ENCODE data around the gene HADHA.
"Not testable (repeated sequence)": the region's sequence is repeated elsewhere in the genome, so short reads cannot be mapped to it uniquely, and the experiment has no call there.

HADHA gene

DNA sequence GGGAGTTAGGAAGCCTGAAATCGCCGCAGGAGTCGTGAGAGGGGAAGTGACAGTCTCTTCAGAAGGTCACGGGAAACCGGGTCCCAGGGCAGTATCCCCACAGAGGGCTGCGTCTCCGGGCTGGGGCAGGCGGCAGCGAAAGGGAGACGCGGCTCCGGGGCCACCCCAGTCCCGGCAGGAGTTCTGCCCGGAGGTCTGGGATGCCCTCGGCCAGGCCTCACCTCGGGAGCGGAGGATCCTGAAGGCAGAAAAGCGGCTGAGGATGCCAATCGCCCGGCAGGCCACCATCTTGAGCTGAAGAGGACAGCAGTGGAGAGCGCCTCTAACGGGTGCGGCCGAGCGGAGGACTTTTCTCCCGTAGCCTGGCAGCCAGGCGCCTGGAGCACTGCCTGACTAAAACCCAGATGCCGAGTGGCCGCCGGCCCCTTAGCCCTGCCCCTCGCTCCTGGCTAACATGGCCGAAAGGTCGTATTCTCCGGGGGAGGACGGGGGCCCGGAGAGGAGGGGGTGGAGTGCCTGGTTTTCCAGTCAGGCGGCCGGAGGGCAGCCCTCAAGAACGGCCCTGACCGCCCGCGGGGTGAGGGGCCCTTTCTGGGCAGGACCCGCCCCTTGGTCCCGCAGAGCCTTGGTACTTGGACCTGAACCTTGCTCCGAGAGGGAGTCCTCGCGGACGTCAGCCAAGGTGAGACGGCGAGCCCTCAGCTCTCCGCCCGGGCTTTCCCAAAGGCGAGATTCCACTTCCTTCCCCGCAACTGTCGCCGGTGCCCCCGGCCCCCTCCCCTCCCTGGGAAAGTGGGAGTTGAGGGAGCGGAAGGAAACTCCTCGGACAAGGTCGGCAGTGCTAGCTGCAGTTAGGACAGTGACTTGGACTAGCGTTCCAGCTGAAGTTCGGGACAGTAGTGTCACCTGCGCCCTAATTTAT lies at the start of gene HADHA, which contains the start of gene HADHB:
TSS of gene HADHA (minus strand) at position 324 of the 922 bp plus-strand sequence. CDS start at position 288, 36 bp downstream.
TSS of gene HADHB (plus strand) at position 631 of the 922 bp plus-strand sequence. CDS start 9,316 bp downstream, outside the sequence.
- in situ Hi-C loops (cut with MboI; ENCODE audit: low sequenced_read_pairs): no loop called here

DNA sequence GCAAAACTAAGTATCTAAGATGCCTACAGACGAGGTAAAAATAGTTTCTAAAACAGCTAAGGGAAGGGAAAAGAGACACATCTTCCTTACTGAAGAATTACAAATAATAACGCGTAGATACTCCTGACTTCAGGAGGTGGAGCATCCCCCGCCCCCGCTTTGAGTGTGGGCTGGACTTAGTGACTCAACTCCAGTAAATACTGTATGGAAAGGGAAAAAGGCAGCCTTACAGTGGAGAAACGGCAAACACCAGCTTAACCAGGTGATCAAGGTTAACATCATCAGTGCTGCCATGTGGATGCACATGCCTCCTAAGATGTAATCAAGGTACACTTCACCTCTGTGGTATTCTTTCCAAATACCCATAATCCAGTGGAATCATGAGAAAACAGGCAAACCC lies 48.2 kb upstream of the HADHA start:
- in situ Hi-C loops (cut with MboI; ENCODE audit: low sequenced_read_pairs): no loop called here

DNA sequence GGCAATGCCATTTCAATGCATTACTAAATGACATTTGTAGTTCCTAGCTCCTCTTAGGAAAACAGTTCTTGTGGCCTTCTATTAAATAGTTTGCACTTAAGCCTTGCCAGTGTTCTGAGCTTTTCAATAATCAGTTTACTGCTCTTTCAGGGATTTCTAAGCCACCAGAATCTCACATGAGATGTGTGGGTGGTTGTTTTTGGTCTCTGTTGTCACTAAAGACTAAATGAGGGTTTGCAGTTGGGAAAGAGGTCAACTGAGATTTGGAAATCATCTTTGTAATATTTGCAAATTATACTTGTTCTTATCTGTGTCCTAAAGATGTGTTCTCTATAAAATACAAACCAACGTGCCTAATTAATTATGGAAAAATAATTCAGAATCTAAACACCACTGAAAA lies 45.6 kb upstream of the HADHA start:
- in situ Hi-C loops (cut with MboI; ENCODE audit: low sequenced_read_pairs): no loop called here

DNA sequence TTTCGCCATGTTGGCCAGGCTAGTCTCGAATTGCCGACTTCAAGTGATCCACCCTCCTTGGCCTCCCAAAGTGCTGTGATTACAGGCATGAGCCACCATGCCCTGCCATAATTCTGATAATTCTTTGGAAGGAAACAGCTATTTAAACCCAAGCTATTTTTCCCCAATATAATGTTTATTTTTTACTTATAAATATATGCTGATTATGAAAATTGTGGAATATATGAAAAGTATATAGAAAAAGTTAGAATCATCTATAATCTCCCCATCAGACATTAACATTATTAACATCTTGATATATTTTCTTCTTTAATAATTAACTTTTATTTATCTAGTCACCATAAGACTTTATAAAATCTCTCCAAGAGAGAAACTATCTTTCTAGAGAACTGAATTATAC lies 41.5 kb upstream of the HADHA start:
- in situ Hi-C loops (cut with MboI; ENCODE audit: low sequenced_read_pairs): no loop called here

DNA sequence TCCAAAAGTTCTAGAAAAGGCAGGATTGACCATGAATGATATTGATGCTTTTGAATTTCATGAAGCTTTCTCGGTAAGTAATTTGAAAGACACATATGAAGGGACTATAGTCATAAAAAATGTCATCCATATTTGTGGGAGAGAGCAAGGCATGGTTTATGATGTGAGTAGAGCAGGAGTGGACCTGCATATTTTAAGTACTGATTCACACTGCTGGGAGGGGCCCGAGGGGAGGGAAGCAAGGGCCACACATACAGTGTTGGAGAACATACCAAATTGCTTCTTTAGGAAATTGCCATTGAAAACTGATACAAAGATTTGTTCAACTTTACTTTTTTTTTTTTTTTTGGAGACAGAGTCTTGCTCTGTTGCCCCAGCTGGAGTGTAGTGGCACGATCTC lies 39.7 kb upstream of the HADHA start:
- in situ Hi-C loops (cut with MboI; ENCODE audit: low sequenced_read_pairs): no loop called here

DNA sequence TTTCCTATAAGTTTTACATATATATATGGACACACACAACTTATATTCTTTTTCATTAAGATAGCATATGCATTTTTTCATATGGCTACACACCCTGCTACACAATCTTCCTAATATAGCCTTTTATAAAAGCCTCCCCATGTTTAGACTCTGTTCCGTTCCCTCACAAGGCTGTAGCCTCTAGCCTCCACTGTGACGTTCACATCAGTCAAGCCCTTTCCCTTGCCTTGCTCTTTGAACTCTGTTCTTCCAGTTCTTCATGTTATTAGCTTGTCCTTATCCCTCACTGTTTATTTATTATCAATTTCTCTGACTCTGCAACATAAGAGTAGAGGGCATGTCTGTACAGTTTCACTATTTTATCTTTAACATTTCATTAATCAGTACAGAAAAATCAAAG lies 39.2 kb upstream of the HADHA start:
- in situ Hi-C loops (cut with MboI; ENCODE audit: low sequenced_read_pairs): no loop called here

DNA sequence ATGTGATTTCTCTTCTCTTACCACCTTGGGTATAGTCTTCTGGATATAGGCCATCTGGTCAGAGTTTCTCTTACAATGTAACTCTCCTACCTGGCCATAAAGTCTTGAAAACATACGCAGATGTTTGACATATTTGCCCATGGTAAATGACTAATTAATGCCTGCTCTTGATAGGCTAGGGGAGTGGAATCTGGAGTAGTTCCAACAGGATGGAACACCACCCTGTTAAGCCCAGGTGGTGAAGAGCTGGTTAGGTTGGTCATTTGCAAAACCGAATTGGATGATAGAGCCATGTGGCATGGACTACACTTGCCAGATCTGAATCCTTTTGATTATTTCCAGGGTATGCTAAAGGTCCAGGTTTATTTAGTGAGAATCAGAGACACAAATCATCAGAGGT lies 36.8 kb upstream of the HADHA start:
- in situ Hi-C loops (cut with MboI; ENCODE audit: low sequenced_read_pairs): no loop called here

DNA sequence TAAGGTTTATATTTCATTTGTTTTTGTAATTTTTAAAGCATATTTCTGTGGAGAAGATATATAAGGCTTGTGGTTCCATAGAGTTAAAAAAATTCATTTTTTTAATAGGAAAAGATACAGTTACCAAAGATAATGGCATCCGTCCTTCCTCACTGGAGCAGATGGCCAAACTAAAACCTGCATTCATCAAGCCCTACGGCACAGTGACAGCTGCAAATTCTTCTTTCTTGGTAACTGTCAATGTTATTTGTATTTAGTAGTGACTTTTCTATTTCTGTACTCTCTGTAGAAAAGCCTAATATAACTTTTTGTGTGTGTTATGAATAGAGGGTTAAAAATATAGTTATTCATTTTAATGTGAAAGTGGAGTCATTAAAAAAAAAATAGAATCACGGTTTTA lies 35.5 kb upstream of the HADHA start:
- in situ Hi-C loops (cut with MboI; ENCODE audit: low sequenced_read_pairs): no loop called here

DNA sequence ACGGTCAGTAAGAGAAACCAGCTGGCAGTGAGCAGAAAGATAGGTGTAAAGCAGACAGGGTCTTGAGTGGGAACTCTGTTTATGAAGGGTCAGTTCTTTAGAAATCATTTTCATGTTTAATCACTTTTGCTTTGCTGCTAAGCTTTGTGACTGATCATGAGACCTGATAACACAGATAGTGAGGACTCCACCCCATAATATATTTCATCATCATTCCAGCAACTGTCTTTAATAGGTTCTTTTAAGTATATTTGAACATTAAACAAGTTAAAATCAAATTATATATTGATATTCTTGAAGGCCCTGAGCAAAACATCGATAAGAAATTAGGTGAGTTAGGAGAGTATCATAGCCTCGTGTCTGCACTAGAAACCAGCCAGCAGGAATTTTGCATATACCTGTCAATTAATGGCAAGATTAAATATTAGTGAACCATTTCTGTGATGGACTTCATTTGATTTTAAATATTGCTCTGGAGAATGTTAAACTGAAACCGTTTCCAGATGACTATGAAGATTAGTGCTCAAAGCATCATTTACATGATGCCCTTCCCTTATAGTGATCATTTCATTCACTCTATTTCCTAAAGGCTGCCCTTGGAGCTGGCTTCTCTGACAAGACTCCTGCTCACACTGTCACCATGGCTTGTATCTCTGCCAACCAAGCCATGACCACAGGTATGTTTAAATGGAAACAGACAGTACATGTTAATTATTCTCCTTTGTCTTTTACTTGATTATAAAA lies 32.2 kb upstream of the HADHA start:
- in situ Hi-C loops (cut with MboI; ENCODE audit: low sequenced_read_pairs): no loop called here

DNA sequence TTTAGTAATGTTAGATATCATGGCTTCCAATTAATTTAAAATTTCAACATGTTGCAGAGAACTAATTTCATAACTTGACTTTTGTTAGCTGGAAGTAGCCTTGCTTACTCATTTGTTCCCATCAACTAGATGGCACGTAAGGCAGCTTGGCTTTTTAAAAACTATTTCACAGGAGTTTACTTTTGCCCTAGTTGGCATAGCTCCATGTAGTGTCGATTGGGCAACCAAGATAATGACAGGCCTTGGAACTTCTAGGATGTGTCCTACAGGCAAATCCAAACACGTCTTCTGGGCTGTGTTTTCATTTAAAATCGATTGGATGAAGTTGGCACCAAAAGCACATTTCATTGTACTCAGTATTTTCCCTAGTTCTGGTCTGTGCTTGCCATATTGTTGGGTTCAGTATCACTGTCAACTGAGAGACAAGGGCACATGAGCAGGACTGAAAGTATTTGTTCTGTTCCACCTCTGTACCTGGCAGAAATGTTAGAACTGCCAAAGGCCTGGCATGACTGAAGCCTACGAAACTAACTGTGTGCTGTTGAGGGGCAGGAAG lies 29.7 kb upstream of the HADHA start:
- in situ Hi-C loops (cut with MboI; ENCODE audit: low sequenced_read_pairs): no loop called here

DNA sequence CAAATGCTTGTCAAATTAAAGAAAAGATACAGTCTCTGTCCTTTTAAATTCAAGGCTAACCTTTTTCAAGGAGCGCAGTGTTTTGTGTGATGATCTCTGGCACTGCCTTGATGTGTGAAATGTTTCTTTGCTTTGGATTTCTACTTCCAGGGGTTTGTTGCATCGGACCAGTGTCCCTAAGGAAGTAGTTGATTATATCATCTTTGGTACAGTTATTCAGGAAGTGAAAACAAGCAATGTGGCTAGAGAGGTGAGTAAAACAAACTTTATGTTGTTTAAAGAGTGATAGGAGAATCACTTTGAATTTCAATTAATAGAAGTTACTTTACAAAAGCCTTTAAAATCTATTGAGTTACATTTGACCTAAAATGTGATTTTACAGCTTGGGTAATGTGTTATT lies 29.1 kb upstream of the HADHA start:
- in situ Hi-C loops (cut with MboI; ENCODE audit: low sequenced_read_pairs): no loop called here

DNA sequence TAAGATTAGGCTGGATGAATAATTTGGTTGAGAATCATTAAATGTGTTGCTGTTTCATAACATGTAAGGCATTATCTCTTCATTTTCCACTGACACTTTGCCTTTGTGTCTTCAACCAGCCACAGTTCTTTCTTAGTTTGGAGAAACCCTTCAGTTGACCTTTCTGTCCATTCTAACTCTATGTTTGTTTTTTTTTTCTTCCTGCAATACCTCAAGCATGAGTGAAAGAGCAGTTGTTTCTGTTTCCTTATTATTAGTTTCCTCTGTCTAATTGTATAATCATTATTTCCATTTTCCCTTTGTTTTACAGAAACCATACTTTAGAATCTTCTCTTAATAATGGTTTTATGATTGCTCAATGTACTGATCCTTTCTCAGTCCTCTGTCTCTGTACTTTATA lies 25.9 kb upstream of the HADHA start:
- in situ Hi-C loops (cut with MboI; ENCODE audit: low sequenced_read_pairs): no loop called here

DNA sequence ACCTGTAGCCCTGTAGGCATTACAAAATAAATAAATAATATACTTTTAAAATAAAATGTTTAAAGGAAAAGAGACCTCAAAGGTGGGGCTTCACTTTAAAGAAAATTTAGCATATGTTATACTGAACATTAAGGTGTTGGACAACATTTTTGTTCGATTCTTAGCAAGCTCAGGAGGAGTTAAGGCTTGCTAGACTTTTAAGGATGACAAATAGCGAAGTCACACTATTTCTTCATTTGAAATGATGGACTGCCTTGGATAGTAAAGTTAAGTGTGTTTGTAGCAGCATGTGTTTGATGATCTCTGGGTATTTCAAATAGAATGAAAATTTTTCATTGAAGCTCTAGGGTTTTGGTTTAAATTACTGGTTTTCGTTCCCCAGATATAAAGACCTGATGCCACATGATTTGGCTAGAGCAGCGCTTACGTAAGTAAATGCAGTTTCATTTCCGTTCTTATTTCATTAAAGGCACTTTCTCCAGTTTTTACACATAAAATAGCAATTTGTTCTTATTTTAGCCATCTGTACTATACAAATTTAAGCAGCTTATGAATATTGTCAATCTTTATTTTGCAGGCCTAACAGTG lies 25.2 kb upstream of the HADHA start:
- in situ Hi-C loops (cut with MboI; ENCODE audit: low sequenced_read_pairs): no loop called here

DNA sequence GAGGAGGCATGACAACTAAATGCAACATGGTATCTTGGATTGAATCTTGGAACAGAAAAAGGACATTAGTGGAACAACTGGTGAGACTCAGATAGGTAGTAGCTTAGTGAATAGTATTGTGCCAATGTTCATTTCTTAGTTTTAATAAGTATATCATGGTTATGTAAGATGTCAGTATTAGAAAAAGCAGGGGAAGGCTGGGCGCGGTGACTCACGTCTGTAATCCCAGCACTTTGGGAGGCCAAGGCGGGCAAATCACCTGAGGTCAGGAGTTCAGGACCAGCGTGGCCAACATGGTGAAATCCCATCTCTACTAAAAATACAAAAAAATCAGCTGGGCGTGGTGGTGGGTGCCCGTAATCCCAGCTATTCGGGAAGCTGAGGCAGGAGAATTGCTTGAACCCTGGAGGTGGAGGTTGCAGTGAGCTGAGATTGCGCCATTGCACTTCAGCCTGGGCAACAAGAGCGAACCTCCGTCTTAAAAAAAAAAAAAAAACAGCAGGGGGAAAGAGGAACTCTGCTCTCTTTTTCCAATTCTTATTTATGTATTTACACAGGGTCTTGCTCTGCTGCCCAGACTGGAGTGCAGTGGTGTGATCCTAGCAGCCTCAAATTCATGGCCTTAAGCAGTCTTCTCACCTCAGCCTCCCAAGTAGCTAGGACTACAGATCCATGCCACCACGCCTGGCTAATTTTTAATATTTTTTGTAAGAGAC lies 24.4 kb upstream of the HADHA start:
- in situ Hi-C loops (cut with MboI; ENCODE audit: low sequenced_read_pairs): not testable (repeated sequence)

DNA sequence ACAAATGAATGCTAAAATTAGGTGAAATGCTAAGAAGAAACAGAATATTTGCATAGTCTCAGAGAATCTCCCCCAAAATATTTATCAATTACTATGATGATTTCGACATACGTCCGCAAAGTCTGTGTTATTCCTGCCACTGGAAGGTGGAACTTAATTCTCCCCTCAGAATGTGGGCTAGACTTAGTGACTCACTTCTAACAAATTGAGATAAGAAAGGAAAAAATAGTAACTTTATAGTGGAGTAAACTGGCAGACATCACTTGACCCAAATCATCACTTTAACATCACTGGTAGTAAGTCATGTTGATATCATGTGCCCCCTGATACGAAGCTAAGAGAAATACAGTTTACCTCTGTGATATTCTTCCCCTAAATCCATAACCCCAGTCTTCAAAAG lies 23.8 kb upstream of the HADHA start:
- in situ Hi-C loops (cut with MboI; ENCODE audit: low sequenced_read_pairs): no loop called here

DNA sequence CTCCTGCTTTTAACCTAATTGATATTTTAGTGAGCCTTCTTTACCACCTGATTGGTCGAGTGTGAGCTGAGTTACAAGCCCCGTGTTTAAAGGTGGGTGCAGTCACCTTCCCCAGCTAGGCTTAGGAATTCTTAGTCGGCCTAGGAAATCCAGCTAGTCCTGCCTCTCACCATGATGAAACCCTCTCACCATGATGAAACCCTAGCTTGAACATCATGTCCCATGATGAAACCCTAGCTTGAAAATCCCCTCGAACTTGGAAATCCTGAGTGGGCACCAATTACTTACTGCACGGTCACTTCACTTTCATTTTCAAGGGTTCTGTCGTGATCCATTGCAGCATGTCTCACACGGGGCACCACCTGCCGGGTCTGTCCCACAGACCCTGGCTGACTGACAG lies 14.4 kb upstream of the HADHA start:
- in situ Hi-C loops (cut with MboI; ENCODE audit: low sequenced_read_pairs): not testable (repeated sequence)

DNA sequence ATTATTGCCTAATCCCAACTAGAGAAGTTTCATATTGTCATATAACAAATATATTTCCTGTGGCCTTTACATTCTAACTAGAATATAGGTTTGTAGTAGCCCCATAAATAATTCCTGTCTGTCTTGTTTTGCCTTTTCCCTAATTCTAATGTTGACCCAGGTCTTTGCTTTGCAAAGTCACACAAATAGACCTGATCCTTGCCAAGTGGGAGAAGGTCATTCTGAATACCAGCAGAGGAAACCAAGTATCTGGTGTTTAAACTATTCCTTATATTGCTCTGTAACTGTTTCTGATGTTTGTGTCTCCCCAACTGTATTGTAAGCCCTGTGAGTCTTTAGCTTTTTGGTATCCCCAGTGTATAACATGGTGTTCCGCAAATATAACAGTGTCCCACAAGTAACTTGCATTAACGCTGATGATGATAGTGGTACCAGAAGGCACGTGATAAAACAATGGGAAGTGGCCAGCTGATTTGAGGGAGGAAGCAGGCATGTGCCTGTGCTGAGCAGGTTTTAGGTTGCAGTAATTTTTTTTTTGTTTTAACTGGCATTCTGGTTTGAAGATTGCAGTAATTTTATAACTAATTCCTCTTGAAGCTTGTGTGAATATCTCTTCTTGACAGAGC lies 11.4 kb upstream of the HADHA start:
- in situ Hi-C loops (cut with MboI; ENCODE audit: low sequenced_read_pairs): no loop called here

DNA sequence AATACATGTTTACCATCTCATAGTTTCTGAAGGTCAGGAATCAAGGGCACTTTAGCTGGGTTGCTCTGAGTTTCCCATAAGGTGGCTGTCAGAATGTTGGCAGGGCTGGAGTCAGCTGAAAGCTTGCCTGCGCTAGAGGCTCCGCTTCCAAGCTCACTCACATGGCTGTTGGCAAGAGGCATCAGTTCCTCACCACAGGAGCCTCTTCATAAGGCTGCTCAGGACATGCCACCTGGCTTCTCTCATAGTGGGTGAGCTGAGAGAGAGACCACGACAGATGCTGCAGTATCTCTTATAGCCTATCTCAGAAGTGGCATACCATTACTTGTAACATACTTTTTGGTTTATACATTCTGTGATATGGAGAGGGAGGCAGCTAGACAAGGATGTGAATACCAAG lies 7.5 kb upstream of the HADHA start:
- in situ Hi-C loops (cut with MboI; ENCODE audit: low sequenced_read_pairs): no loop called here

DNA sequence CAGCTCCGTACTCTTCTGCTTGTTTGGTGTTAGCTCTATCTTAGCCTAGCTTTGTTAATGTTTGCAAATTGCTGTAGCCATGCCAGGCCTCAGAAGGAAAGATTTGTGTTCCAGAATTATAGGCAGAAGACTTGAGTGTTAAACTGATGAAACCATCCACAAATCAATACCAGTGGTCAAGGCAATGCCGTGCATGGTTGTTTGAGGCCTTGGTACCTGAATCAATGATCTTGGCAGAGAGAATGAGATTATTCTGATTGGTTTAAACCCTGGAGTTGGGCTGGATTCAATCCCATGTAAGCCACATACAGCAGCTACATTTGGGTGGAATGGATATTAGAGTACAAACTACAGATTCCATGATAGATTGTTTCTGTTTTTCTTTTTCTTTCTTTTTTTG lies 5.2 kb upstream of the HADHA start:
- in situ Hi-C loops (cut with MboI; ENCODE audit: low sequenced_read_pairs): no loop called here

DNA sequence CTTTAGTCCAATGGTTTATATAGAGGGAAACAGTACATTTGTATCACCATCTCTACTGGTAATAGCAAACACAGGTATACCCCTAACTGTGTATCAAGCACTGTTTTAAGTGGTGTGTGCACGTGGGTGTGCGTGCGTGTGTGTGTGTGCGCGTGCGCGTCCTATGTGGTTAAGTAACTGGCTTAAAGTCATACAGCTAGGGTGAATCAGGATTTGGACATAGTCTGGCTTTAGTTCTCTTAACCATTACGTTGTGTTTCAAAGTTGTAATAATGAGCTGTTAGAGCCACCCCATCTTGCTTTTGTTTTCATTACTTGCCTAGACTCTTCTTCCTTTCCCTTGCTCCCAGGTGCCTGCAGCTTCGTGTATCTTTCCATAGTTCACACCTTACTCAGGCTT lies 2.4 kb upstream of the HADHA start:
- in situ Hi-C loops (cut with MboI; ENCODE audit: low sequenced_read_pairs): no loop called here
